ENCODE measurements around the gene KCND2. TPM values are rescaled to one million over a fixed set of nuclear protein-coding genes. Genes with fewer than 3 reads are reported as not detected.

The KCND2 gene
- total and polyA plus RNA-seq, 2 donors, result 0.20 to 5.9 TPM

GRCh38 chr7:120405652-120406051 lies 132.7 kb downstream of the KCND2 start:
- Histone ChIP-seq H3K27ac (ENCODE audit: low read depth) (no peak overlapping the region), H3K4me3 (ENCODE audit: low read depth, low read length) (no peak overlapping the region), H3K36me3 (ENCODE audit: insufficient read depth) (no peaks in the 10 kb centered on the region), H3K4me1 (ENCODE audit: insufficient read depth) (no peaks in the 10 kb centered on the region)
- DNase-seq (ENCODE audit: extremely low spot score), result no peak

GRCh38 chr7:120407010-120407409 lies 134.0 kb downstream of the KCND2 start:
- WGBS, result 79% methylated on average over 5 of the region's 5 CpGs
- no peaks in the 10 kb centered on the region for H3K4me1 ChIP-seq (ENCODE audit: insufficient read depth)
- no peak overlapping the region for H3K4me3 ChIP-seq (ENCODE audit: low read depth, low read length)
- no peak overlapping the region for H3K27ac ChIP-seq (ENCODE audit: low read depth)
- H3K36me3 ChIP-seq (ENCODE audit: insufficient read depth), result no peaks in the 10 kb centered on the region
- no peak for DNase-seq (ENCODE audit: extremely low spot score)

- no peak for DNase-seq (ENCODE audit: extremely low spot score)
- WGBS, result 71% methylated on average over 2 of the region's 2 CpGs
- H3K27ac ChIP-seq (ENCODE audit: low read depth), result no peak overlapping the region
- H3K4me3 ChIP-seq (ENCODE audit: low read depth, low read length), result no peak overlapping the region
- H3K4me1 ChIP-seq (ENCODE audit: insufficient read depth), result no peaks in the 10 kb centered on the region
- no peaks in the 10 kb centered on the region for H3K36me3 ChIP-seq (ENCODE audit: insufficient read depth)
These were observed 139.4 kb downstream of the KCND2 start for GRCh38 chr7:120412139-120413050.

- H3K4me1 ChIP-seq (ENCODE audit: insufficient read depth), result no peaks in the 10 kb centered on the region
- no peak overlapping the region for H3K4me3 ChIP-seq (ENCODE audit: low read depth, low read length)
- no peak overlapping the region for H3K27ac ChIP-seq (ENCODE audit: low read depth)
- no peaks in the 10 kb centered on the region for H3K36me3 ChIP-seq (ENCODE audit: insufficient read depth)
- no peak for DNase-seq (ENCODE audit: extremely low spot score)
These were observed 140.2 kb downstream of the KCND2 start for GRCh38 chr7:120413164-120413563.

- WGBS, result 59% methylated on average over 4 of the region's 4 CpGs
- no peak overlapping the region for H3K27ac ChIP-seq (ENCODE audit: low read depth)
- DNase-seq (ENCODE audit: extremely low spot score), result no peak
These were observed 144.4 kb downstream of the KCND2 start for GRCh38 chr7:120417244-120417979.

GRCh38 chr7:120421151-120421651 lies 148.2 kb downstream of the KCND2 start:
- no peaks in the 10 kb centered on the region for H3K36me3 ChIP-seq (ENCODE audit: insufficient read depth)
- H3K27ac ChIP-seq (ENCODE audit: low read depth), result no peak overlapping the region
- 93% methylated on average over 2 of the region's 2 CpGs for WGBS
- H3K4me3 ChIP-seq (ENCODE audit: low read depth, low read length), result no peak overlapping the region
- H3K4me1 ChIP-seq (ENCODE audit: insufficient read depth), result no peaks in the 10 kb centered on the region
- DNase-seq (ENCODE audit: extremely low spot score), result no peak

More at GRCh38 chr7:120417244-120417979, 144.4 kb downstream of the KCND2 start:
- Histone ChIP-seq H3K36me3 (ENCODE audit: insufficient read depth) (no peaks in the 10 kb centered on the region), H3K4me1 (ENCODE audit: insufficient read depth) (no peaks in the 10 kb centered on the region), H3K4me3 (ENCODE audit: low read depth, low read length) (no peak overlapping the region)

- H3K27ac ChIP-seq (ENCODE audit: low read depth), result no peak overlapping the region
- WGBS, result 79% methylated on average over 1 of the region's 1 CpG
- no peak for DNase-seq (ENCODE audit: extremely low spot score)
- H3K4me1 ChIP-seq (ENCODE audit: insufficient read depth), result no peaks in the 10 kb centered on the region
- H3K36me3 ChIP-seq (ENCODE audit: insufficient read depth), result no peaks in the 10 kb centered on the region
- H3K4me3 ChIP-seq (ENCODE audit: low read depth, low read length), result no peak overlapping the region
These were observed 158.0 kb downstream of the KCND2 start for GRCh38 chr7:120431016-120431415.

- DNase-seq (ENCODE audit: extremely low spot score), result no peak
- Histone ChIP-seq H3K27ac (ENCODE audit: low read depth) (no peak overlapping the region), H3K4me3 (ENCODE audit: low read depth, low read length) (no peak overlapping the region), H3K4me1 (ENCODE audit: insufficient read depth) (no peaks in the 10 kb centered on the region), H3K36me3 (ENCODE audit: insufficient read depth) (no peaks in the 10 kb centered on the region)
- WGBS, result 81% methylated on average over 1 of the region's 1 CpG
These were observed 163.6 kb downstream of the KCND2 start for GRCh38 chr7:120436487-120437060.

- H3K36me3 ChIP-seq (ENCODE audit: insufficient read depth), result no peaks in the 10 kb centered on the region
- H3K4me1 ChIP-seq (ENCODE audit: insufficient read depth), result no peaks in the 10 kb centered on the region
- no peak for DNase-seq (ENCODE audit: extremely low spot score)
- H3K4me3 ChIP-seq (ENCODE audit: low read depth, low read length), result no peak overlapping the region
- H3K27ac ChIP-seq (ENCODE audit: low read depth), result no peak overlapping the region
- 42% methylated on average over 1 of the region's 1 CpG for WGBS
These were observed 168.9 kb downstream of the KCND2 start for GRCh38 chr7:120441850-120442249.

GRCh38 chr7:120442838-120443237 lies 169.9 kb downstream of the KCND2 start:
- 80% methylated on average over 2 of the region's 2 CpGs for WGBS

GRCh38 chr7:120444650-120445049 lies 171.7 kb downstream of the KCND2 start:
- Histone ChIP-seq H3K4me3 (ENCODE audit: low read depth, low read length) (no peak overlapping the region), H3K36me3 (ENCODE audit: insufficient read depth) (no peaks in the 10 kb centered on the region), H3K27ac (ENCODE audit: low read depth) (no peak overlapping the region), H3K4me1 (ENCODE audit: insufficient read depth) (no peaks in the 10 kb centered on the region)
- no peak for DNase-seq (ENCODE audit: extremely low spot score)
- WGBS, result 85% methylated on average over 1 of the region's 1 CpG

More at GRCh38 chr7:120442838-120443237, 169.9 kb downstream of the KCND2 start:
- no peaks in the 10 kb centered on the region for H3K36me3 ChIP-seq (ENCODE audit: insufficient read depth)
- H3K4me3 ChIP-seq (ENCODE audit: low read depth, low read length), result no peak overlapping the region
- DNase-seq (ENCODE audit: extremely low spot score), result no peak
- no peaks in the 10 kb centered on the region for H3K4me1 ChIP-seq (ENCODE audit: insufficient read depth)
- H3K27ac ChIP-seq (ENCODE audit: low read depth), result no peak overlapping the region

GRCh38 chr7:120445276-120445675 lies 172.3 kb downstream of the KCND2 start:
- no peaks in the 10 kb centered on the region for H3K4me1 ChIP-seq (ENCODE audit: insufficient read depth)
- H3K36me3 ChIP-seq (ENCODE audit: insufficient read depth), result no peaks in the 10 kb centered on the region
- no peak overlapping the region for H3K27ac ChIP-seq (ENCODE audit: low read depth)
- H3K4me3 ChIP-seq (ENCODE audit: low read depth, low read length), result no peak overlapping the region
- no peak for DNase-seq (ENCODE audit: extremely low spot score)
- 81% methylated on average over 2 of the region's 2 CpGs for WGBS

GRCh38 chr7:120452665-120453064 lies 179.7 kb downstream of the KCND2 start:
- no peak overlapping the region for H3K4me3 ChIP-seq (ENCODE audit: low read depth, low read length)
- no peaks in the 10 kb centered on the region for H3K36me3 ChIP-seq (ENCODE audit: insufficient read depth)
- DNase-seq (ENCODE audit: extremely low spot score), result no peak
- H3K4me1 ChIP-seq (ENCODE audit: insufficient read depth), result no peaks in the 10 kb centered on the region
- no peak overlapping the region for H3K27ac ChIP-seq (ENCODE audit: low read depth)
- WGBS, result 93% methylated on average over 7 of the region's 7 CpGs

All from urinary bladder (tissue), 4 donors.